Fibroblast of skin of back (primary cell): ENCODE results near the gene TGFBR2.

Source experiments
- DNase-seq: peaks from one replicate; pipeline ENCODE4 v3.0.0-alpha.2; 2013

Gene TGFBR2

DNA sequence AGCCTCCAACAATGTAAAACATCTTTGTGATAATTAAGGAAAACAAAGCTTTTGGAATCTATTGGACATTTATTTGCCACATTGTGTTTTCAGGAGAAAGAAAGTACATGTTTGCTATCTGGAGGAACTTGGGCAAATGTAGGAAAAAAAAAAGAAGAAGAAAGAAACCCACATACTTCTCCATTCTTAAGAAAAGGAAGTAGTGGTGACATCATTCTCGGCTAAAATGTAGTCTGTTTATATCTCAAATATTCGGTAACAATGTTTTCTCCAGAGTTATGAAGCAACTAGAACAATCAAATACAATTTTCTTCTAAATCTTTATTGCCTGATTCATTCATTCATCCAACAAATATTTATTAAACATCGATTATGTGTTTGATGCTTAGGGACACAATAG is 2.3 kb upstream of the TGFBR2 start:
- no peak for DNase-seq

DNA sequence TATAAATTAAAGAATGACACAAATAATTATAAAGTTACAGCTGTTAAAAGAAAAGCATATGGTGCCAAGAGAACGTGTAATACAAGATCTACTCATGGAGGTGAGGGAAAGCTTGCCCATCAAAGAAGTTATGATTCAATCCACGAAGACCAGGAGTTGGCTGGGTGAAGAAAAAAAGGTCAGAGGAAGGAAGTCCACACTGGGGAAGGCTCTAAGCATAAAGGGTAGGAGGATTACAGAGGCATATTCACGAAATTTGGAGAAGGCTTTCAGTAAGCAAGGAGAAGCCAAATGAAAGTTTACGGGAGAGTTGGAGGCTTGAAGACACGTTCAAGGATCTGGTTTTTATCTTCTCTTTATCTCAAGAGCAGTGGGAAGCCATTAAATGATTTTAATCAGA is 1.8 kb upstream of the TGFBR2 start:
- no peak for DNase-seq

DNA sequence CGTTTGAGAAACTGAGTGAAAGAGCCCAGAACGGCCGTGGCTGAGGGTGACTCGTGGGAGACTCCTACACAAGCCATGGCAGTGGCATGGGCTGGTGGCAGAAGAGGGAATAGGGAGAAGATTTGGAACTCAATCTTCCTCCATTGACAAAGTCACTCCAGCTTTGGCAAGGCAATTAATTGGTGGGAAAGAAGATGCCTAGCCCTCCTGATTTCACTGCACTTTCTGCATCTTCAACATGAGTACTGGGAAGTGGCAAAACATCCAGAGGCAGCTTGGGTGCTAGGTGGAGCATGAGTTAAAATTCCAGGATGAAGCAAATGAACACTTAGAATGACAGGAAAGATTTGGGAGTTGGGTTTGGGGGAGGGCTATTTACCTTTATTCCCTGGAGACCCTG is 1.4 kb upstream of the TGFBR2 start:
- no peak for DNase-seq

DNA sequence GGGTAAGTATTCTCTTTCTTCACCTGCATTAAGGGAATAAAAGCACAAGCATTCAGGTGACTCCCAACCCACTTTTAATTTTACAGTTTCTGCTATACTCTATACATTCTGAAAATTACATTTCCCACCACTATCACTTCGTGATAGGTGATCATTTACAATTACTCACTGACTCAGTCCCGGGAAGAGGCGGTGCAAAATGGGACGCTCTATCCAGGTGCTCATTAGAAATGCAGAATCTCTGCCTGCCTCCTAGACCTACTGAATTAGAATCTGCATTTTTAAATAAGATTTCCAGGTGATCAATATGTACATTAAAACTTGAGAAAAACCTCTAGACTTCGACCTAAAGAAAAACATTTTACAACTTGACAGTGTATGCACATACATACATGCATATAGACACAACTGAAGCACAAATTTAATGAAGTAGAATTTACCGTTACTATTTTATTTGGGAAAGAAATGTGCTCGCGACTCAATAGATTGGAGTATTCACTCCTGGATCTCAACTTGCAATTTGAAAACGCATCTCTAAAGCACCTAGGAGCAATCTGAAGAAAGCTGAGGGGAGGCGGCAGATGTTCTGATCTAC is 598 bp upstream of the TGFBR2 start:
- no peak for DNase-seq

DNA sequence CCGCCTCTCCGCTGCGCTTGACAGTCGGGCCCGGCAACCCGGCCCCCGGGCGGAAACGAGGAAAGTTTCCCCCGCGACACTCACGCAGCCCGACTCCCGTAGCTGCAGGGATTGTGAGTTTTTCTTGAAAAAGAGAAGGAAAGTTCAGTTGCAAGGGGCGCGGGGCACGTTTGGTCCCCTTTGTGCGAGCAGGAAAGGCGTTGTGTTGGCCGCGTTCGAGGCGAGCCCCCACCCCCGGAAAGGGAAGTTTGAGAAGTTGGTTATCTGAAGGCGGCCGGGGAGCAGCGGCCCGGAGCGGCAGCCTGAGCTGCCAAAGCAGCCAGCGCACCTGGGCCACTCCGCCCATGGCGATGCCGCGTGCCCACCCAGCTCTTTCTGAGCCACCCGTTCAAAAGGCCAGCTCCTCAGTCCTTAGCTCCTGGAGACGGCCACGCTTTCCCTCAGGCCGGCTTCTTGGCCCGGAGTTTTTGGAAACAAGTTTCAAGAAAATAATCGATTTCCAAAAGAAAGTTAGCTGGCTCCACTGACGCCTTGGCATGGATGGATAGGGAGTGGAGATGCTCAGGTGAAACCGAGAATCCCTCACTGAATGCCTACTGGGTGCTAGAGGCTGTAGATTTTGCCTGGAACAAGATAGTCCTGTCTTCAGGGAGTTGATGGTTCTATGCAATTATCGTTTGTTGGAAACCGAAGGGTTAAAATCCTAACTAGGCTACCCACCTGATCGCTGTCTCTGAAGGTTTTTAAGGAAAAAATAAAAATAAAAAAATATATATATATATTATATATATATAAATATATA is 832 bp downstream of the TGFBR2 start:
- peak; percentile 55 for DNase-seq

DNA sequence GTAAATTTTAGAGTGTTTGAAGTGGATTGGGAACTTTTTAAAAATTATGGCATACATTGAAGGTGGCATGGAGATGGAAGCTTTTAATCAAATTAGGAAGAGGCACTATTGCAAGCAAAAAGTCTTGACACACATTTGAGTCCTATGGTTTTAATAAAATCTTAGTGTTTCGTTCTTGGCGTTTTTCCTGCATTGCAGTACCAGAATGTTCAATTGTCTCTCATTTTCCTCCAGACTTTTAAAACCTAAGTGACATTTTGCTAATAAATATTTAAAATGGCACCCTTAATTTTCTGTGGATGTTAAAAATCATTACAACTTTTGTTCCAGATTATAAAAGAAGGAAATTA is 2.2 kb downstream of the TGFBR2 start:
- no peak for DNase-seq

DNA sequence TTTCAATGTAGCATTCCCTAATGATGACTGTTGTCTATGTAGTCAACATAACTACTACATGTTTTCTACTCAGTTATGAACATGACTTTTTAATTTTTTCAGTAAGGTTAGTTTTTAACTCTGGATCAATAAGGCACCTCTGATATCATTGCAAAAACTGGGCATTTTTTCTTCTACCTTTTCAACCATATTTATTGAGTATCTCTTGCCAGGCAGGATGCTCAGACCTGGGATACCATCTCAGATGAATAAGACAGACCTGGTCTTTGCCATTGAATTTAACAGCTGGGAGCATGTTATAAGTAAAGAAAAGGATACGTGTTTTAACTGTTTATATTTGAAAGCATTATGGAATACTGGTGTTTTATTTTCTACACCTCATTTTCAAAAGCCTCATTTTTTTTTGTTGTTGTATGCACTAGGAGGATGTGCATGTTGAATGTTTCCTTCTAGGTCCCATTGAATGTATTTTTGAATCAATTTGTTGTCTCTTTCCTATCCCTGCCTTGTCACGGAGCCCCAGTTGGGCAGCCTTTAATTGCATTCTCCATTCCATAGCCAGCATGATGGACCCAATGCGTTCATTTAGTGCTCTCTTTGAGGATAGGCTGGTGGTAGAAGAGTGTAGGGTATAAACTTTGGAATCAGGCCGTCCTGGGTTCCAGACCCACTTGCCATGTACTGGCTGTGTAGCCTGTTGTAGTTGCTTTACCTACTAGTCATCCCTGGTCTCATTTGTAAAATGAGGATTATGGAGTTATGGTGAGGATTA is 3.7 kb downstream of the TGFBR2 start:
- DNase-seq: no peak

DNA sequence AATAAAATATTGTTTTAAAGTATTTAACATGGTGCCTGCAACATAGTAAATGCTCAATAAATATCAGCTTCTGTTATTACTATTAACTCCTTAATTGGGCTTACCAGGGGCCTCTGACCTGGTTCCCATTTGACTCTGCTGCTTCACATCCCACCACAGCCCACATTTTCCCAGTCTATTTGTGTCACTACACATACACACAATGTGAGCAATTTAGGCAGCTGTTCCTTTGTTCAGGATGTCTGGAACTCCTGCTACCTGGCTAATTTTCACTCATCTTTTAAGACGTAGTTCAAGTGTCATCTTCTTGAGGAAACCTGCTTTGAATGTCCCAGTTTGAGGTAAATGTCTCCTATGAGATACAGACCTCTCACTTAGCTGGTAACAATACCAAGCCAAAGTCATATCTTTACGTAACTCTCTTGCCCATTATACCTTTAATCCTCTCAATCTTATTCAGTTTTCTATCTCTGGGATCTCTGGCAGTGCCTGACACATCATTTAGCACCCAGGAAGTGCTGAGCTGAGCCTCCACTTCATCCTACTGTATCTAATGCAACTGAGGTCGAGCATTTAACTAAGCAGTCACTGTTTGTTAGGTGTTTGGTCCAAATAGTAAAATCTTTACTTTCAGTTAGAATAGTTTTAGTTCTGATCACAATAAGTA is 4.4 kb downstream of the TGFBR2 start:
- no peak for DNase-seq

DNA sequence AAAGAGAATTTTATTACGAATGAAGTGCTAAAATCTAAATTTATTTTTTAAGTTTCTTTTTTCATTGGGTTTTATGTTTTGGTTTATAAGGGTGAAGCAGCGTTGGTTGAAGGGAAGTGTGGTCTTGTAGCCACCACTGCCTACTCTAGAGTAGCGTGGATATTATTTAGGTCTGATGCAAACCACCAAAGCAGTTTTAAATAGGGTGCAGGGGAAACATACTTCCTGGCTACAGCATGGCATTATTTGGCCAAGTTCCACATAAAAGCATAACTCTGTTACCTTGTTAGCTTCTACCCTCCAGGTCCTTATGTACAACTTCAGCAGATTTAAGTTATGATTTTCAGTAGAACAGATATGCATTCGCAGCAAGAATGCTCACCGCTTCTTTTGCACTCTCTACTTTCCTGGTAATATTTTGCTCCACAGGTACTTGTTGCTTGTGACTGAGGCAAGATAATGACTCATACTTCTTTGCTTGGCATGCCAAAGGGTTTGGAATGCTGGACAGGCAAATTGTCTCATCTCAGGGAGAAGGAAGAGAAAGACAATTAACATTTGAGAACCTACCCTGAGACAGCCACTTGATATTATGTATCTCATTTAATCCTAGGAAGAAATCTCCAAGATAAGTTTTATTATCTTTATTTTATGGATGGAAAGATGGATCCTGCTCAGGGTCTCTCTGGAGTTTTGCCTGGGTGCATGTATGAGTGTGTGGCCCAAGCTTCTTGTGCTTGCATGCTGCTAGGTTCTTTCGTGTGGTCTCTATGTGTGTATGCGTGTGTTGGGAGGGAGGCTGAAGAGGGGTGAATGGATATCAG is 5.4 kb downstream of the TGFBR2 start:
- DNase-seq: peak; percentile 70

DNA sequence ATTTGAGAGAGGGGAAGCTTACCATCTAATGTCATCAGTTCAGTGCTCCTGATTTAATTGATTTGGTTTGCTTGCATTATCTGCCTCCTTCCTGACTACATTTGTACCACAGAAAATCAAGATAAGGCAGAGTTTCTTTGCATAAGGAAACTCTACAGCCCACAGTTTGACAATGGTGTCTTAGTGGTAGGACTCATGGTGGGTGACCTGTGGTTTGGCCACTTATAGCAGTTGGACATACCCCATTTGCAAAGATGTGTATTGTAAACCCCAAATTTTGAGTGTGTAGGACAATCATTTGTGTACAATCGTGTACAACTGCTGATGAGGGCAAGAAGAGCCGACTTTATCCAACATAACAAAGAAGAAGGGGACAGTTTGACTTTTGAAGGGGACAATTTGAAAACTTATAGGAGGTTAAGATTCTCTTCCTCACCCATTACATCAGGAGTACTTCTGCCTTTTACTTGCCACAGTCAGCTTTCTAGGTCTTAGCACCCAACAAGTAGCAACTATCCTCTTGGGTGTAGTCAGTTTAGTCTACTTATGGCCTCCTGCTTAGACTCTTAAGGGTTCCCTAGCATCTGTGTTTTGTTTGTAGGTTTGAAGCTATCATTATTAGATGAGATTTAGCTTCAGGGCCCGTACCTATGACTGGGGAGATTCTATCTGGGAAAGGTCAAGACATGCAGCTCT is 6.2 kb downstream of the TGFBR2 start:
- DNase-seq: no peak

DNA sequence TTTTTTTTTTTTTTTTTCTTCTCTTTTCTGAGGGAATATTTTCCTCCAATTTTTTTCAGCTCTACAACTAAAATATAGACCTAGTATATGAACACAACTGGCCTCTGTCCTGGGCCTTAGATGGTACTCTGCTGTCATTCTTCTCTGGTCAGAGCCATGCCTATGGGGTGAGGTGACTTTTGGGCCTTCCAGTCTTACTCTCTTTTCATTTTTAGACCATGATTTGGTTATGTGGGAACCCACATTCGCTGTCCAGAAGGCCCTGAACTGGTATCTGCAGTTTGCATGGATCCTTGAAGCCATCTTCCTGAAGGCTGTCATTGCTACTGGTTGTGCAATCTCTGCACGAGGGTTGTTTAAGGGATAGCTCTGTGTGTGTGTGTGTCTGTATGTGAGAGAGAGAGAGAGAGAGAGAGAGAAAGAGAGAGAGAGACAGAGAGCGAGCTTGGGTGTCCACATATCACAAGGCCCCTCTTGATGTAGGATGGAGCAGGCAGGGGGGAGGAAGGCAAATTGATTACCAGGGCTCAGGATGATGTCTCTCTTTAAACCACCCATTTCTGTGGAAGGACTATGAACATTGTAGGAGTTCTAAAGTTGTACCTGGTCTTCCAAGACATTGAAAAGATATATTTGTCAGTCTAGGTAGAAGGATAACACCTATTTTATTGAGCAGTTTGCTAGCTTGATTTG is 6.9 kb downstream of the TGFBR2 start:
- no peak for DNase-seq

DNA sequence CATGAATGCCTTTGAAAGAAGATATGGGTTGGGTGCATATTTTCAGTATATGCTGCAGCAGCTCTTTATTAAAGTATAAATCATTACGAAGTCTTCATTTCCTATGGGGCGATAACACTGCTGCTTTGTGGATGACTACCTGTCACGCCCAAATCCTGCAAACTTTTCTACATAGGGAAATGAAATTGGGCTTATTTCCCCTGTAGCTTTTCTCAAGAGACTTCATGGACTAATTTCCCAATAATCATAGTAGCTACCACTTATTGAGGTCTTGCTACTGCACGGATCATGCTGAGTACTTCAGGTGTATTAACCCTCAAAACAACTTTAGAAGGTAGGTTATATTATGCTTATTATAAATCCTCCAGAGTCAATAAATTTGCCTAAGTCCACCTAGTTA is 8.0 kb downstream of the TGFBR2 start:
- DNase-seq: no peak

DNA sequence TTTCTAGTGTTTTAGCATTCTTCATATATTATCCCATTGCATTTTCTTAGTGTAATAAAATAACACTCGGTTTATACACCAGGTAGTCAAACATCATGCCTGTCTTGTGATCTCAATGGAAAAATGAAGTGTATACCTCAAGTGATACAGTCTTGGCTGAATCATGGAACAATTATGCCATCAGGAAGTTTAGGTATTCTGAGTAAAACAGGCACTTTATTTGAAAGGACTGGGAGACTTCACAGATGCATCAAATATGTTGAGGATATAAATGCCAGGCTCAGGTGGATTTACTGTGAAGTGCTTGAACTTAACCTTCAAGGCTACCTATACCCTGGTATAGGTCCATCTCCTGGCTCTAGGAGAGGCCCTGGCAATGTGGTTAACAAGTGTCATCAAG is 8.5 kb downstream of the TGFBR2 start:
- no peak for DNase-seq

DNA sequence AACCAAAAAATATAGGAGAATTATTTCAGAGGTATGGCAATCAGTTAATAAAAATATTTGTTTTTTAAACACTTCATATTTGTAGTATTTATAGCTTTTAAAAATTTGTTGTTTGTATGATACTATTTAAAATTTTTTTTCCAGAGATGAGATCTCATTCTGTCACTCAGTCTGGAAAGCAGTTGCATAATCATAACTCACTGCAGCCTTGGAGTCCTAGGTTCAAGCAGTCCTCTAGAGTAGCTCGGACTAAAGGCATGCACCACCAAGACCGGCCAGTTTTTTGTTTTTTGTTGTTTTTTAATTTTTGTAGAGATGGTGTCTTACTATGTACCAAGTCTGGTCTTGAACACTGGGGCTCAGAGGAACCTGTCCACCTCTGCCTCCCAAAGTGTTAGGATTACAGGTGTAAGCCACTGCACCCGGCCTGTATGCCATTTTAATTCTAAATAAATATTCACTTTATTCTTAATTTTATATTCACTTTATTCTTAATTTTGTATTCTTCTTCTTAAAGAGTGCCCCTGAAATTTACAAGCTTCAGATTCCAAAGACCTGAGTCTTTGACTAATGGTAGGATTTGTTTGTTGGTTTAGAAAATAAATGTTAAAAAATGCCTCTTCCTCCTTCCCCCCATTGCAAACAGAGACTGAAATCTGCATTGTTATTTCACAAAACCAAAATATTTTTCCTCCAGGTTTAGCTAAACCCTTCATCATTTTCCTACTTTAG is 9.4 kb downstream of the TGFBR2 start:
- DNase-seq: no peak

DNA sequence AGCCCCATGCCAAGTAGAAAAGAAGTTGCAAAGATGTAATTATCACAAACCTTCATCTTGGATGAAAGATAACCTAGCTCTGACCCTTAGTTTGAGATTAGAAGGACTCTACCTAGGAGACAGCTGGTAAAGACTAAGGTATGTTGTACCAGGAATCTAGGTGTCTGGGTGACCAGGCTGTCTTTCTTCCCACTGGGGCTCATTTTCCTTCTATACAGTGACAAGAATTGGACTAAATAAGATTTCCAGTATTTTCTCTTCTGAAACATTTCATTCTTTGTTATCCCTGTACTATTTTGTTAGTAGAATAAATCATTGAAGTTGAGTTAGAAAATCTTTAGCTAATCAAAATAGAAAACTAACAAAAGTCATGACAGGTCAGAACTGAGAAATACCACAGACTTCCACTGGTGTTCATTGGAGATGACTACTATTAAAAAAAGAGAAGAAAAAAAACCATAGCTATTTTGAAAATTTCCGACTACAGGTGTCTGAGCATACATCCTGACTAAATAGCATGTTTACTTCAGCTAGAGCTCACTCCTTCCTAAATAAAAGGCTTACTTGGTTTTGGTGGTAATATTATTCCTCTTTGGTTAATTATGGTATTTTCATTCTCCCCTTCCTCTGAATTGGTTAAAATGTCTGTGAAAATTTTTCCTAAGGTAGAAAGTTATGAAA is 10.1 kb downstream of the TGFBR2 start:
- no peak for DNase-seq

DNA sequence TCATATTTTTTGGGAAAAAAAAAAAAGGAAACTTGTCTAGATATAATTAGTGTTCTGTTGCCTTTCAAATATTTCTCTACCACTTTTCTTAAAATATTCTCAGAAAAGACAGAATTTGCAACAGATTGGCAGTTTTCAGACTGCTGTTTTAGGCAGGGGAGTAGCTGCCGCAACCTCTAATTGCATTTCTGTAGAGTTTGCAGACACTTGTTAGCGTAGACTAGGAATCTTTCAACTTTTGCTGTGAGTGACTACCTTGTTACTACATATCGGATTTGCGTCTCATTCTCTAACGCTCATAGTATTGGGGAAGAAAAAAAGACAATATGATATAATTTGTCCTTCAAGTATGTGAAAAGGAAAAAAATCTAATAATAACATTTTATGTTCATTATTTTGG is 10.7 kb downstream of the TGFBR2 start:
- no peak for DNase-seq

DNA sequence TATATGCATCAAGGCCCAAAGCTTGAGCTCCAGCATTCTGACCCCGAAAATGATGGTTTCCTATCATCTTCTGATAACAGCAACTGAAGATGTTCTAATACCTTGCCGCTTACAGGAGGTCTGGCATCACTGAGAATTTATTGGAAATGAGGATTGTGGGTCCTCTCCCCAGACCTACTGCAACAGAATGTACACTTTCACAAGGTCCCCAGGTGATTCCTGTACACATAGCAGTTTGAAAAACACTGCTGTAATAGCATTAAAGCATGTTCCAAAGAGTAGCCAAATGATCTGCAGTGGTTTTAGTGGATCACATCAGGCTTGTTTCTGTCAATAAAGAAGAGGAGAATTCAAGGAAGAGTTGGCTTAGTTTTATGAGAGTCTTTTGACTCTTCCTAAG is 11.3 kb downstream of the TGFBR2 start:
- no peak for DNase-seq

DNA sequence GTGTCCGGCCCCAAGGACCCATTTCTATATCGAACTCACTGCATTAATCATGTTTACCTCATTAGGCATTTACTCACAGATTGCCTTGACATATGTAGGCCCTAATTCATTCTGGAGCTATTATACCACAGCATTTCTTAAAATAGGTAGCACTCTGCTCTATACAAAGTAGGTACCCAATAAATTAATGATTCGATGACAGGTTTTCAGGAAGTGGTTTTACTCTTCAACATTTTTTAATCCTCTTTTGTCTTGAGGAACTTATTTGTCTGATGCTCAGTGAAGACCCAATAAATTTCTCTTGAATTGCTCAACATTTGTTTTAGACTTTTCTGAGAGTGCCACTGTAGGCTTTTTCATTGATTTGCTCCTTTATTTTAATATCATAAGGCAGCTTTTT is 12.1 kb downstream of the TGFBR2 start:
- no peak for DNase-seq

DNA sequence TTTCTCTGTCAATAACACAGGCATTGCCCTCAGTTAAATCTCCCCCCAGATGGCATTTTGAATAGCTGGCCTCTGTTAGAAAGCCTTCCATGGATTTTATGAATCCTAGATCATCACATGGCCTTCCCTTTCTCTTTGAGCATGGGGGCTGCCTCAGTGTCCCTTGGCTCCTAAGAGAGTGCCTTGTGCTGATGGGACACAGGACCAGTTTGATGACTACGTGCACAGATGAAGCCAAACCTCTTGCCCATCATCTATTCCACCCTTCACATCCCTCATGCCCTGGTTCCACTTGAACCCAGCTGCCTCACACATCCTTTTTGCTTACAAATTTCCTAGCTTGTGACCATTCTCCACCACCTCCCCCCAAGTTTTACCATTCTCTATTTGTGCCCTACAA is 12.9 kb downstream of the TGFBR2 start:
- DNase-seq: no peak
